Measurements from ENCODE around the gene TUB. TPM values are rescaled to one million over a fixed set of nuclear protein-coding genes. Genes with fewer than 3 reads are reported as not detected.
A peak's percentile ranks its signal among the peaks of the same experiment; 100 is the strongest.

The TUB gene, protein sequence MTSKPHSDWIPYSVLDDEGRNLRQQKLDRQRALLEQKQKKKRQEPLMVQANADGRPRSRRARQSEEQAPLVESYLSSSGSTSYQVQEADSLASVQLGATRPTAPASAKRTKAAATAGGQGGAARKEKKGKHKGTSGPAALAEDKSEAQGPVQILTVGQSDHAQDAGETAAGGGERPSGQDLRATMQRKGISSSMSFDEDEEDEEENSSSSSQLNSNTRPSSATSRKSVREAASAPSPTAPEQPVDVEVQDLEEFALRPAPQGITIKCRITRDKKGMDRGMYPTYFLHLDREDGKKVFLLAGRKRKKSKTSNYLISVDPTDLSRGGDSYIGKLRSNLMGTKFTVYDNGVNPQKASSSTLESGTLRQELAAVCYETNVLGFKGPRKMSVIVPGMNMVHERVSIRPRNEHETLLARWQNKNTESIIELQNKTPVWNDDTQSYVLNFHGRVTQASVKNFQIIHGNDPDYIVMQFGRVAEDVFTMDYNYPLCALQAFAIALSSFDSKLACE
- 21.4 and 26.5 TPM in 2 replicates for total RNA-seq (2014; rRNA removed; shearing (Covaris generic))

DNA sequence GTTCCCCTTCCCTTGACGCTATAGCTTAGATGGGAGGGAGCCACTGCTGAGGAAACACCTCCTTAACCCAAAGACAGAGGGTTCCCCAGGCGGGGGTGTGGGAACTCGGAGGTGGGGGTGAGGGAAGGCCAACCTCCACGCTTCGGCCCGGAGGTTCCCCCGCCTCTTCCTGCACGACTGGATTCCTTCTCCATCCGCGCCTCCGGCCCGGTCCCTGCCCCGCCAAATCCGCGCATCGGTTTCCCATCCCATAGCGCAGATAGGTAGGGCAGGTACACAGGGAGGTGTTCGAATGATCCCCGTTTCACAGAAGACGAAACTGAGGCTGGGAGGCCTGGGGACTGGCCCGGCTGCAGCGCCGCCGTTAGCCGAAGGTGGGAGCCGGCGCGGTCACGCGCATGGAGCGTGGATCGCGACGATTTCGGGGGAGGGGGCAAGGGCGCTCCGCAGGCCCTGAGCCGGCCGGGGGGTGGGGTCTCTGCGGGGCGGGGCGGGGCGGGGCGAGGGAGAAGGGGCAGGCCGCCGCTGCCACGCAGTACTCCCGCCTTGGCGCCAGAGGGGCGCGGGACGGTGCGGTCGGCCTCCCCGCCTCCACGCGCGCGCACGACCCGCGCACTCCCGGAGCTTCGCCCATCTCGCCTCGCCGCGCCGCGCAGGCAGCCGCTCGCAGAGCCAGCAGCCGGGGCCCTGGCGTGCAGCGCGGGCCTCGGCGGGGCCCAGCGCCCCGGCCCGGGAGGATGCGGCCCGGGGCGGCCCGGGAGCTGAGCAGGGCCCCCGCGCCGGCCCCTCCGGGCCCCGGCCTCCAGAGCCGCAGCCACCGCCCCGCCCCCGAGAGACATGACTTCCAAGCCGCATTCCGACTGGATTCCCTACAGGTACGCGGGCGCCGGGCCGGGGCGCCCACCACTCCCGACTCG, at the start of gene TUB:
Gene TUB, plus strand, starts transcription at position 538 of the 917 bp plus-strand sequence. Its CDS starts 300 bp downstream, at position 838.
- in situ Hi-C loops (cut with HindIII; ENCODE audit: low sequenced_read_pairs) = no loop called here
- peak; percentile 48 for DNase-seq (ENCODE audit: low spot score)

DNA sequence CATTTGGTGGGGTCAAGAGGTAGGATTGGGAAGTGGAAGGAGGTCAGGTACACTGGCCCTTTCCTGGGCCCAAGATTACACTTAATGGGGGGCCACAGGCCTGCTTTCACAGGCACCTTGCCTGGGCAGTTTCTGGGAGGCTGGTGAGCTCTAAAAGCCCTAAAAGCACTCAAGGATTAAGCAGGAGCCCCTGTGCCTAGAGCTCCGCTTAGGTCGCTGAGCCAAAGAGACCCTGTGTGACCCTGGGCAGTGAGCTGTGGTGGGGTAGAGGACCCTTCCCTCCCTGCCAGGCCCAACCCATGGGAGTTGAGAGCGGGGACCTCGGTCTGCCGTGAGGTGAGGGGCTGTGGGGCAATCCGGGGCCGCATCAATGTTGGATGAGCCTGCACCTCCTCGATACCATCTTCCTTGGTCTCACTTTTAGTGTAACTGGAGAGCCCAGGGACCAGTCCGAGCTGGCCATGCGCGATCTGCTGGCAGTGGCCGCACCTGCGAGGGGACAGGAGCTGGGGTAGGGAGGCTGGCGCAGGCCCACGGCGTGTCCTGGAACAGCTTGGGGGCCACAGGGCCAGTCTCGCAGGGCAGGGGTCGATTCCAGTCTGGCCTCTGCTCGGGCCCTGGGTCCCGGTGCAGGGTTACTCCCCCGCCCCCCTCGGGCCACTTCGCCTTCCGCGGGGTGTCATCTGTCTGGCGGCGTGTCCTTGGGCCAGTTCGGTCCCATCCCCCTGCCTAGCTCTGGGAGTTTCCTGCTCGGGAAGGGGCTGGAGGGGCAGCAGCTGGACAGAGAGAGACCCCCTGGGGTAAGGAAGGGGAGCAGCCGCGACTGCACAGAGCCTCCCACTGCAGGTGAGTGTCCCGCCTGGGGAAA, 49.5 kb upstream of the TUB start:
- in situ Hi-C loops (cut with HindIII; ENCODE audit: low sequenced_read_pairs) = no loop called here
- no peak for DNase-seq (ENCODE audit: low spot score)

DNA sequence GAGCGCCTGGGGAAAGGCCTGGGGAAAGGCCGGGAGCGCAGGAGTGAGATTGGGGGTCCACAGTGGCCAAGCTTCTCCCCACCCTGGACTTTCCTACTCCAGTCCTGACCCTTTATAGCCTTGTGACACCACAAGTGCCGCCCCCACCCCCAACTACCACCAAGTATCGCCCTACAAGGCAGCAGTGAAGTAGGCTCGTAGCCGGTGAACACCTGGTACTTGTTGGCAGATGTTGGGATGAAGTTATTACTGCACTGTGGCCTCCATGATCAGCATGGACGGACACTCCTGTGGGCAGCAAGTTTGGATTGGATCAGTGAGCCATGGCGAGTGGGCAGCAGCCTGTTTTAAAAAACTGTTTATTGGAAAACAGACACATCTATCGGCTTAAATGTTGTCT, 48.9 kb upstream of the TUB start:
- no peak for DNase-seq (ENCODE audit: low spot score)
- in situ Hi-C loops (cut with HindIII; ENCODE audit: low sequenced_read_pairs) = no loop called here

DNA sequence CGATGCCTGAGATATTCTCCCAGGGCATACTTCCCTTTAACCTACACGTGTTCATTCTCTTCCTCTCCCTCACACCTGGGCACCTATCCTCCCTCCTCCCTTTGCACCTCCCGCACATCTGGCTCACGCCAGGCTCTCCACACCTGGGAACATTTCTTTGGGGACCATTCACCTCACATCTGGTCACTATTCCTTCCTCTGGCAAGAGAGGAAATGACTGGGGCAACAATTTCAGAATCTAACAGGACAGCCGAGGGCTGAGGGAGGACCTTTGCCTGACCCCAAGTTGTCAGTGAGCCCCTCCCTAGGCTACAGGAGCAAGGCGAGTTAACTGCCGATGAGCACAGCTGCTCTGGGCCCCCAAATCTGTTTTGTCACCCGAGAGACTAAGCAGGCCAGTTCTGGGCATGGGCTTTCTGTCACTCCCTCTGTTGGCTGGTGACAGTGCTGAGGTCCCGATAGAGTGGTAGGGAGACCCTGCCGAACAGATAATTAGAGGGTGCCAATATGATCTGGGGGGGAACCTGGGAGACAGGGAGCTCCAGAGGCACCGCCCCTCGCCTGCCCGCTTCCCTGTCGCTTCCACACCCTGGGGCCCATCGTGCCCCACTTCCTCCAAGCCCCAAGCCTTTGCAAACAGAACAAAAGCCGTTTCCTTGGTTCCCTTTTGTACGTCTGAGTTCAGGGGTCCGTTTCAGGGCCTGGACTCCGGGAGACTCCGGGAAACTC, 48.3 kb upstream of the TUB start:
- in situ Hi-C loops (cut with HindIII; ENCODE audit: low sequenced_read_pairs) = no loop called here
- no peak for DNase-seq (ENCODE audit: low spot score)

DNA sequence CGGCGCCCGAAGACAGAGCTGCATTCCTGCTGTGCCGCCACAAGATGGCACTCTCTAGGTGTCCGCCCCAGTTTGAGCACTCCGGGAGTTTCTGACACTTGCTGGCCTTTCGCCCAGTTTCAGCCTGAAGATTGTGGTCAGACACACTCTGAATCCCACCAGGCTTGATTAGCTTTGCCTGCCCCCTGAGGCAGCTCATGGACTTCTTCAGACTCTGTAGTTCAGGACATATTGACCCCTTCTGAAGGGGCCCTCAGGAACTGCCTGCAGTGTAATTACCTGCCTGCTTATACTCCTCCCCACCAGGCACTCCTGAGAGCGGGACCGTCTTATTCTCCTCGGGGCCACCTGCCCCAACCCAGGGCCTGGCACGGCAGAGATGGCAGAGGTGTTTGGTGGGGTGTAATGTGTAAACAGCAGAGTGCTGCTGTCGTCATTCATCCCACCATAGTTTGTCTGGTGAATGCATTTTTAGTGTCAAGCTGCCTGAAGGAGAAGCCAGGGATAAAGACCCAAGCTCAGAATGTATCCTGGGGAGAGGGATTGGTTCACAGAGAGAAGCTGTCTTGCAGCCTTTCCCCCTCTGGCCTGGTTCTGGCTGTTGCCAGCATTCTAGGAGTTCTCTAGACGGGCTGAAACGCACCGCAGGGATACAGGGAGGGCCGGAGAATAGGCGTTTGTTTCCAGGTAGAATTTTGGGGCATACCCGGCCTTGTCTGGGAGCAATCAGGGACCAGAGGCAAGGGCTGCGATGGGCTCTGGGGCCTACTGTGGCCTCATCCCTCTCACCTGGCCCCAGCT, 47.5 kb upstream of the TUB start:
- in situ Hi-C loops (cut with HindIII; ENCODE audit: low sequenced_read_pairs) = no loop called here
- DNase-seq (ENCODE audit: low spot score) = peak; percentile 76

DNA sequence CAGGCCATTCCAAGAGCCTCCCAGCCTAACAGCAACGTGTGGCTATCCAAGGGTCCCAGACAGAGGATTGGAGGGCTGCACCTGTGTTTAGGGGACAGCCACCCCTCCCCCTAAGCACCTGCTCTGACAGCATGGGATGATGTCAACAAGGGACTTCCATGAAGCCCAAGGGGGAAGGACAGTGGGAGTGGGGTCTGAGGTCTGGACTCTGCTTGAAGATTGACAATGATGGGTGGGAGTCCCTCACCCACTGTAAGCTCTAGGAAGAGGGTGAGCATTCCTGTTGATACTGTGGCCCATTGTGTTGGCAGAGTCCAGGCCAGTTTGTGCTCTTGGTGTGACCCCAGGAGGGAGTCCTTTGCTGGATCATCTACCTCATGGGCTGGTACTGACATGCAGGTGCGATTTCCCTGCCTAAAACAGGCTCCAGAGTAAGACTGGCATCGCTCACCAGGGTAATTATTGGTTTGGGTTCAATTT, 46.9 kb upstream of the TUB start:
- no peak for DNase-seq (ENCODE audit: low spot score)
- in situ Hi-C loops (cut with HindIII; ENCODE audit: low sequenced_read_pairs) = no loop called here

DNA sequence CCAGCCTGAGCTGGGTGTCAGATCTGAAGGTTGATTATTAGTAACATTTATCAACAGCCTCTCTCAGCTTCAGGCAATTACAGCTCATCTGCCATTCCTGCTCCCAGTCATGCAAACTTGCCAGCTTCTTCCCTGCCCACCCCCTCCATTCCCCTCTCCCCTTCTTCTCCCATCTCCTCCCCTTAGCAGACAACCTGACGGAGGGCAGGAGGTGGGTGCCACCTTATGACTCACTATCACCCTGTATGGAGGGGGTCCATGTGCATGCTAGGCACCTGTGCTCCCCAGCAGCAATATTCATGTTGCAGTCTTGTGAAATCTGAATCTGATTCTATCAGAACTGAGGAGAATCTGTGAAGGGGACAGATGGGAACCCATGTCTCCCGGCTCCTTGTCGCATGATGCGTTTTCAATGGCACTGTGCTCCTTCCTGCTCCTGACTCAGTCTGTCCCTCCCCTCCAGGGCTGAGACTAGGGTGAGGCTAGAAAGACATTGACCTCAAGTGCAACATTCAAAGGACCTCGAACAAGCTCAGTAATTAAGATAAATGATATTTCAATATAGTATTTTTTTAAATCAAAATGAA, 46.3 kb upstream of the TUB start:
- in situ Hi-C loops (cut with HindIII; ENCODE audit: low sequenced_read_pairs) = no loop called here

DNA sequence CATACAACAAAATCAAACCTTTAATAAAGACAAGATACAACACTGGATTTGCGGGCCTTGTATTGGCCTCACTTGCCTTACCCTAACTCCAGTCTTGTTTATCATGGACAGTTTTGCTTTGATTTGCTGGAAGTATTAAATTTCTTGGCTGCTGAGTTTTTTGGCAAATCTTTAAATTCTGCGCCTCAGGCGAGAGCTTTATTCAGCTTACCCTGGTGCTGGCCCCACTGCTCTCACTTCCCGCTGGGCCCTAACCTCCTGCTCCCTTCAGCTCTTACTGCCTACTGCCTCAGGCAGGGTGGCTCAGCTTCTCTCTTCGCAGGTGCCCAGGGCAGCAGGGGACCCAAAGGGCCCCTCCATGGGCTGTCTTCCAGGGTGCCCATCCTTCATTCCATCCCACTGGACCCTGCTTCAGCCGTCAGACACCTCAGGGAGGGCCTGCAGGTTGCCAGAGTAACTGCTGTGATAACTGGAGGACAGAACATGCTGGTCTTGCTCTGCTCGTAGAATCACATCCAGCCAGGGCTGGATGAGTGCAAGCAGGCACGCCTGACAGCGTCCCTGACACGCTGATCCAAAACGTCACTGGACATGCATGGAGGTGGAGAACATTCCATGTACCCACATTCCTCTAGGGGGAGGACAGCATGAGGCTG, 45.7 kb upstream of the TUB start:
- in situ Hi-C loops (cut with HindIII; ENCODE audit: low sequenced_read_pairs) = no loop called here
- no peak for DNase-seq (ENCODE audit: low spot score)

More for the DNA sequence above, 46.3 kb upstream of the TUB start:
- no peak for DNase-seq (ENCODE audit: low spot score)

DNA sequence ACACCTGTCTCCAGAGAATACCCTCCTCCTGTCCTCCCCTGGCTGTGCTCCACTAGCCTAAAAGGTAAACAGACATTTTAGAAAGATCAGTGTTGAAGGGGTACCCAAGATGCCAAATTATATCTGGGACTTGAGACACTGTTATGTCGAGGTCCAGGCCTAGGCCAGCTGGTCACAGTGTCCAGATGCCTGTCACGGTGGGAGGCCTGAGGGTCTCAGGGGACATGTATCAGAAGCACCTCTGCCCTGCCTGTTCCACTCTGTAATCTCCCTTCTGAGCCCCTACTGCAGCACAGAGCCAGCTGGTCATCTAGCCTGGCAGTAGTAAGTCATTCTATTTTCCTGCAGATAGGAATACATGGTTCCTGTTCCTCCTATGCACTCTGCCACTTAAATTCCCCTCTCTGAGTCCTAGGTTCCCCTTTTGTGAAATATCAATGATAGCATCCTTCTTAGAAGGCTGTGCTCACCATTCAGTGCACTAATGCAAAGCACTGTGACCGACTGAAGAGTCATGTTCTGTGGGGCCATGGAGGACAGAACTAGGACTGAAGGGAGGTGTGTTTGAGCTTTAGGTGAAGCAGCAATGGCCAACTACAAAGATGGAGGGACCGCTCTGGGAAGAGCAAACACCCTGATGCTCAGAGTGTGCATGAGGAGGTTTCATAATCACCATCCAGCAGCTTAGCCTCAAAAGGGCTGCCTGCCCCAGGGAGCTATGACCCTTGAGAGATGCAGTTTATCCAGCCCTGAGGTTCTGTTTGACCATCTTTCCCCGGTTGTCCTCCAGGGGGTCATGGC, 44.8 kb upstream of the TUB start:
- no peak for DNase-seq (ENCODE audit: low spot score)
- in situ Hi-C loops (cut with HindIII; ENCODE audit: low sequenced_read_pairs) = no loop called here

DNA sequence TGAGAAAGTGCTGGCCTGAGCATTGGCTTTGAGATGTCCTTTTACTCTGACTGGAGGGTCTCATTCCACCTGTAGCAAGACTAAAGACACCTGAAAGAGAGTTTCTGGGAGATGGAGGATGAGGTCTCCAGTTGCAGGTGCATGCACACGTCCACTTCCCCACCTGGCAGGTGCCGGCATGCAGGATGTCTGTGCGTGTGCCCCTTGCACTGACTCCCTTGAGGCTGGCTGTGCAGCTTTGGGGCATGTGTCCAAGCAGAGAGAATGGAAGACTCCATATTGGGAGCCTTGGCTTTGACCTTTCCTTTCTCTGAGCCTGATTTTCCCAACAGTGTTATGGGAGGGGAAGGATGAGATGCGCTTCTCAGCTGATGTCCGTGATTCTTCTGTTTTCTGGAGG, 44.0 kb upstream of the TUB start:
- in situ Hi-C loops (cut with HindIII; ENCODE audit: low sequenced_read_pairs) = no loop called here
- DNase-seq (ENCODE audit: low spot score) = no peak

DNA sequence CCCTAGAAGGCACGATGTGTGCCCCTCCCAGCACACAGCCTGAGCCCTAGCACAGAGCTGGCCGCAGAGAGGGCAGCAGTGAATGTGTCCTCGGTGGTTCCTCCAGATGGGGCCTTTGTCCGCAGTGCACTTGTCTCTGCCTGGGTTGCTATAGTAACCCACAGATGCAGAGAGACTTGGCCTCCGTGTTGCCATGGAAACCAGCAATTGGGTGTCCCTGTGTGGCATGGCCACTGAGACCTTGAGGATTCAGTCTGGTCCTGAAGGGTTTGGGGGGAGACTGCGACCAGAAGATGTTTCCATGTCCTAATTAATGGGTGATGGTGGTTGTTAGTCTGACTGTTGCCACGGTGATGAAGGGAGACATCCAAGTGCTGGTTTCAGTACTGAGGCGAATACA, 42.6 kb upstream of the TUB start:
- in situ Hi-C loops (cut with HindIII; ENCODE audit: low sequenced_read_pairs) = no loop called here
- peak; percentile 60 for DNase-seq (ENCODE audit: low spot score)

DNA sequence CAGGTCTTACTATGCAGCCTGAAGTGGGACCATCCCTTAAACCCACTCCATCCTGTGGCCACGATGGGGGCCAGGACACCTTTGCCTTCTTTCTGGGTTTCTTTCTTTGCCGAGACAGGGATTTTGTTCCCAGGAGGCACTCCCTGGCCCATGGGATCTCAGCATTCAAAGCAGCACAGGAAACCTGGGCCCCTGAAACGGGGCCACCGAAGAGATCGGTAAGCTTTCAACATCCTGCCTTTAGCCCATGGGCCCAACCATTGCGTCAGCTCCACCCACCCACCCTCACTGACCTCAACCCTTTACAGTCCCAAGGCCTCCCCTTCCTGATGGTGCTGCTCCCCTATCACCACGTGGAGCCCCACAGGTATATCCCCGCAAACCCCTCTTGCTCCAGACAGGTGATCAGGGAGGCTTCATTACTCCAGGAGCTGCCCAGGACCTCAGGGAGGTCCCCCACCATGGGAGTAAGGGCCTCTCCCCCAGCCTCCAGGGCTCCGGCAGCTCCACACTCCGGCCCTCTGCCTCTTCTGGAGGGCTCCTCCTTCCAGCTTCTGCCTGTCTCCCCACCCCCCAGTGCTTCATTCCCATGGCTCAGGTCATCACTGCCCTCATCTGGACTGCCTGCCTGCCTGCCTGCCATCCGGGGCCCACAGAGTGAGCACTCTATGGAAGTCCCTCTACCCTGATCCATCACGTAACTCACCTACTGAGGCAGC, 42.0 kb upstream of the TUB start:
- in situ Hi-C loops (cut with HindIII; ENCODE audit: low sequenced_read_pairs) = no loop called here
- DNase-seq (ENCODE audit: low spot score) = no peak

DNA sequence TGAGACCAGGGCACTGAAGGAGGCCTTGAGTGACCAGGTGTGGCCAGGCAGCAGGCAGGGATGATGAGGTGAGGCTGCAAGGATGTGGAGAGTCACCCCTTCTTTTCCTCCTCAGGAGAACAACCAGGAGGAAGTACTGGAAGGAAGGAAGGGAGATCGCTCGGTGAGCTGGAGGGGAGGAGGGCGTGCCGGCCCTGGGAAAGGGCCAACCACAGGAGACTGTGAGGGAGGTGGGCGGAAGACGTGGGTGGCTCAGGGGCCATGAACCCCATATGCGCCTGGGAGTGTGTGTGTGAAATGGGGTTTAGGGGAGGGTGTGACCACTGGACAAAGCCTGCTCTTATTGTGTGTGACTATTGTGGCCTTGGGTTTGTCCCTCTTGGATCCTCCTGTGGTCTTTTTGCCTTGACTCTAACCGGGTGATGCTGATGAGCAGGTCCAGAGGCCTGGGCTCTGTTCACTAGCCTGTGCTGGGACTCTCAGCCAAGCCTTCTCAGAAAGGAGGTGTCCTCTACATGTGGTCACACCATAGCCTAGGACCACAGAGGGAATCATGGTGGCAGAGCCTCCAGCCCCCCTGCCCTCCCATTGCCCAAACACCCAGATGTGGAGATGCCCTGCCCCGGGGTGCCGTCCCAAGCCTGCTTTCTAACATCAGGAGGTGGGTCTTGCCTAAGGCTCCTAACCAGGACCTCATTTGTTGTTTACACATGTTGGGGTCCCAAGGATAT, 41.3 kb upstream of the TUB start:
- in situ Hi-C loops (cut with HindIII; ENCODE audit: low sequenced_read_pairs) = no loop called here

DNA sequence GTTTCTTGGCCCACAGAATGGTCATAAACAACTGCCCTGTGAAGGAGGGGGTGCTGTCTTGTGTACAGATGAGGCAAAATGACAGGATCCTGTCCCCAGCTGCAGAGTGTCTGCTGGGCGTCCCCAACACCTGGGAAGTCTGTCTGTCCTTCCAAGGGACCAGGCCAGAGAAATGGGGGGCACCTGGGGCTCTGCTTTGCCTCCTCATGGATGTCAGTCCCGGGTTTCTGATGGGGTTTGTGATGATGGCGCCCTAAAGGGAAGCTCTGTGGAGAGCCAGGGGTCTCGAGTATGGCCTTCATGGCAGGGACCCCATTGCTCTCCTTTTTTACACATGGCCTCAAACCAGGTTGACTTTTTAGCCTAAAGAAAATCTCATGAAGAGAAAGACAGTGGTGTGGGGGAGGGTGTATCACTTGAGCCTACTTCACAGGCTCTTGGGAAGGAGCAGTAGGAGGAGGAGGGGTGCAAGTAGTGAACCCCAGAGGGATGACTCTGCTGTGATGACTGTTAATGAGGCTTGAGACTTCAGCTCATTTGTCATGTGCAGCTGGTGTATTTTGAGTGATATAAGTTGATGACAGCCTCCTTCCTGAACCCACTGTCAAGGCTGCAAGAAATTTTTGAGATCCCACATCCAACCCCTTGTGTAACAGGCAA, 40.6 kb upstream of the TUB start:
- in situ Hi-C loops (cut with HindIII; ENCODE audit: low sequenced_read_pairs) = no loop called here
- DNase-seq (ENCODE audit: low spot score) = no peak

More for the DNA sequence above, 41.3 kb upstream of the TUB start:
- no peak for DNase-seq (ENCODE audit: low spot score)
